ENCODE results near the gene CLK1.

Gene CLK1

DNA sequence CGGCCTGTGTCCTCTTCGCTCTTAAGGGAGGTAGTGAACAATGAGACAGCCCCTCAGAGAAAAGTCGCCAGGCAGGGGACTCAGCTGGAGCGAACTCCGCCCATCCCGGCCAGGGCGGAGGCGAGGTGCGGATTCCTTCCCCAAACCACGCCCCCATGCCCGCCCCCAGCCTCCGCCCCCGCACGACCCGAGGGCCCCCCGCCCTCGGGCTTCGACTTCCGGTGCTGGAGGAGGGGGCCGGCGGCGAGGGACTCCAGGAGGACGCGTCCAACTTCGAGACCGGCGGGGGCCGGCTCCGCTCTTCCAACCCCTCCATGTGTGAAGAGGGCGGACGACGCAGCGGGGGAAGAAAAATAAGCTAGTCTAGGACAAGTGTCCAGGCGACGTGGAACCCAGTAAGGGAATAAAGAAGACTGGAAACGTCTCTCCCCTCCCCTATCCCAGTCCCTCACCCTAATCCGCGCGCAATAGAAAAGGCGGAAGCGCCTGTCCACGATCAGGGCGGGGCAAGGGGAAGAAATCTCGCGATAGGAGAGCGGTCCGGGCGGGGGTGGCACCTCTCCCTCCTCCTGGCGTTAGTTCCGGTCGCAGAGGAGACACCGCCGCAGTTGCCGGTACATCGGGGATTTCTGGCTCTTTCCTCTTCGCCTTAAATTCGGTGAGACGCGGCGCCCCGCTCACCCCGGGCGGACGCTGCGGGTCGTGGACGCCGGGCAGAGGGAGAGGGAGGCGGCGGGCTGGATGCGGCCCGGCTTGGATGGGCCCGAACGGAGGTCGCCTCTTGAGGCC is 52.9 kb downstream of the CLK1 start, which contains the start of gene BZW1:
Gene BZW1, plus strand, starts transcription at position 578 of the 789 bp plus-strand sequence. CDS start 1,308 bp downstream, outside the sequence.
- peak; percentile 95 for DNase-seq (ENCODE audit: low read depth)

DNA sequence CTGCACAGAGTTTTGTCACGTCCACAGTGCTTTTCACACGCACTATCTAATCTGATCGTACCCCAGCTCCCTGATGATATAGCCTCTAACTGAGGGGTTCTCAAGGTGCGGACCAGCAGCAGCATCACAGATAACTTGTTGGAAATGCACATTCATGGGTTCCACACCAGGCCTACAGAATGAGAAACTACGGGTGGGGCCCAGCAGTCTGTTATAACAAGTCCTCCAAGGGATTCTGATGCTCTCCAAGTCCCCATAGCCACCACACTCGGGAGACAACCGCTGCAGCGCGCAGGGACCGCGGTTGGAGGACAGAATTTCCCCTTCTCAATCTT is 53.5 kb downstream of the CLK1 start:
- no peak for DNase-seq (ENCODE audit: low read depth)

DNA sequence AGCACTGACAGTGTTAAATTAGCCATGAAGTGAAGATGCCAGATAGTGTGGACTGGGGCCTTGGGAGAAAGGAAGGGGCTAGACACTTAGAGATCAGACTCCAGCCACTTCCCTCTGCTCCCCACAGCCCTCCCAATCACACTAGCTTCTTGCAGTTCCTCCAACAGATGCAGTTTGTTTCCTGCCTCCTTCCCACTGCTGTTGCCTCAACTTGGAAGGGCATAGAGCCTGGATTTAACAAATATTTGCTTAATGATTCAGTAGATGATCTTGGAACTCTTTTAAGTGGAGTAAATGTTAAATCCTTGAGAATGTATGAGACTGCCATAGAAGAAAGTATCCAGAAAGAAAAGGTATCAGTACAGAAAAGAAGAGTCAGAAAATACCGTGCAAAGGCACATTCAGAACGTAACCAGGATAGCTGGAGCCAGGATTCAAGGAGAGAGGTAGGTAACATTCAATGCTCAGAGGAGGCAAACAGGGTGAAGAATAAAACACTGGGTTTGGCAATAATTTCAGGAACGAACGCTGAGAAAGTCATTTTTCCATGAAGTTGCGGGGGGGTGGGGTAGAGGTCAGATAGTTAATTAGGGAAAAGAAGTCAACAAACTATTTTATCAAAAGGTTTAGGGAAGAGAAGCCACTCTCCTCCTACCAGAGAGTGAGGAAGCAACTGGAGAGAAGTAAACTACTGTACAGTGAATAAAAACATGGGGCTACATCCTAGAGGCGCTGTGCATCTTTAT is 54.0 kb downstream of the CLK1 start:
- DNase-seq (ENCODE audit: low read depth), result no peak

DNA sequence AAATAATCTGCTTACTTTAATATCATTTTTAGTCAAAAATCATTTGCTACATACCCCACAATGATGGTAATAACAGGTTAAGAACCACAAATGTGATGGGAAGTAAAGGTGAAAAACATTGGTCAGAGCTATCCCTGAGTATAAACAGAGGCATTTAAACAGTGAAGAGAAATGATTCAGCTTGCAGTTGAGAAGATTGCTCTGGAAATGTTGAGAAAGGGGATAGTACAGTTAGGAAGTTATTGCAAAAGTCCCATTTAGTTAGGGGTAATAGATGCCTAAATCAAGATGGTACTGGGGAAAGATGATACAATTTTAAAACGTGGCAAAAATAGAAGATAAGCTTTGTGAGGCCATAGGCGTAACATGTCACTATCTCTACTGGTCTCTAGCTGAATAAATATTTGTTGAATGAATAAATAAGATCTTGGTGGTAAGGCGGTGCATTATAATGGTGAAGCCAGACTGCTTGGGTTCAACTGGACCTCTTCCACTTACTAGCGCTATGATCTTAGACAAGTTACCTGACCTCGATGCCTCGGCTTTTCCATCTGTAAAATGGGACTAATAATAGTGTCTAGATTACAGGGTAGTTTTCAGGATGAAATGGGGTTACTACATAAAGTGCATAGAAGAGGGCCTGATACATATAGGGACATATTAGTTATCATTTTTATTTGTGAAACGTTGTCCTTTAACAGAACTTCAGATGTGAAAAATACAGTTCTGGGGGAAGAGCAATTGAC is 54.8 kb downstream of the CLK1 start:
- DNase-seq (ENCODE audit: low read depth), result no peak
